GM23338 (cell line): ENCODE measurements around the gene DPYSL5. TPM values are rescaled to one million over a fixed set of nuclear protein-coding genes. Genes with fewer than 3 reads are reported as not detected.

Source experiments
- ATAC-seq: fragments of 200-7000 bp; cut with Tn5 transposase; 3 replicates; pipeline ENCODE4 v1.9.1; 2020
- DNase-seq: peaks from one replicate; pipeline ENCODE4 v3.0.0-alpha.2; 2015; ENCODE audit warnings: low spot score
- H2AFZ ChIP-seq: fragments of 200-600 bp; sonication (generic); 2 replicates; pipeline ENCODE4 v1.8.0; 2016; ENCODE audit warnings: antibody characterized with exemption, mild to moderate bottlenecking, moderate library complexity
- H3F3A ChIP-seq: fragments of 200-600 bp; sonication (generic); replicated peaks from 2 replicates; pipeline ENCODE4 v1.8.0; 2017; ENCODE audit warnings: antibody characterized with exemption, mixed run types, low read depth
- H3K27ac ChIP-seq: fragments of 200-600 bp; sonication (generic); 2 replicates; pipeline ENCODE4 v1.6.1; 2016; ENCODE audit warnings: low read depth
- H3K27me3 ChIP-seq: fragments of 200-600 bp; sonication (generic); 2 replicates; pipeline ENCODE4 v1.8.0; 2016; ENCODE audit warnings: mild to moderate bottlenecking, mixed run types, moderate library complexity; ENCODE audit not compliant: insufficient read depth
- H3K36me3 ChIP-seq: fragments of 200-600 bp; sonication (generic); 2 replicates; pipeline ENCODE4 v1.8.0; 2016; ENCODE audit warnings: mild to moderate bottlenecking; ENCODE audit not compliant: insufficient read depth
- H3K4me1 ChIP-seq: fragments of 200-600 bp; sonication (generic); 2 replicates; pipeline ENCODE4 v1.8.0; 2016; ENCODE audit warnings: mild to moderate bottlenecking, moderate library complexity; ENCODE audit not compliant: insufficient read depth
- H3K4me2 ChIP-seq: fragments of 200-600 bp; sonication (generic); 2 replicates; pipeline ENCODE4 v1.7.1; 2017; ENCODE audit warnings: mixed run types
- H3K4me3 ChIP-seq: fragments of 200-600 bp; sonication (generic); 2 replicates; pipeline ENCODE4 v1.6.1; 2016; ENCODE audit warnings: mixed run types
- H3K79me2 ChIP-seq: fragments of 200-600 bp; sonication (generic); replicated peaks from 2 replicates; pipeline ENCODE4 v1.8.0; 2017; ENCODE audit warnings: mild to moderate bottlenecking; ENCODE audit not compliant: insufficient read depth
- H3K9me2 ChIP-seq: fragments of 200-600 bp; sonication (generic); 2 replicates; pipeline ENCODE4 v1.8.0; 2017; ENCODE audit not compliant: insufficient read depth
- H4K20me1 ChIP-seq: fragments of 200-600 bp; sonication (generic); replicated peaks from 2 replicates; pipeline ENCODE4 v1.8.0; 2017; ENCODE audit warnings: mild to moderate bottlenecking; ENCODE audit not compliant: insufficient read depth
- H3K27ac Mint-ChIP-seq: 2 replicates; pipeline ENCODE4 v1.8.0; 2020; ENCODE audit warnings: inconsistent platforms, mild to moderate bottlenecking, moderate library complexity, mixed read lengths
- H3K27me3 Mint-ChIP-seq: 3 replicates; pipeline ENCODE4 v1.8.0; 2022; ENCODE audit warnings: low read depth, mild to moderate bottlenecking, moderate library complexity, mixed read lengths, inconsistent platforms; ENCODE audit not compliant: insufficient read depth, poor library complexity
- H3K36me3 Mint-ChIP-seq: 3 replicates; pipeline ENCODE4 v1.8.0; 2021; ENCODE audit warnings: low read depth, mild to moderate bottlenecking, inconsistent platforms, moderate library complexity, mixed read lengths
- H3K4me1 Mint-ChIP-seq: 3 replicates; pipeline ENCODE4 v1.8.0; 2020; ENCODE audit warnings: mild to moderate bottlenecking, inconsistent platforms, mixed read lengths
- H3K4me3 Mint-ChIP-seq: 3 replicates; pipeline ENCODE4 v1.8.0; 2021; ENCODE audit warnings: moderate library complexity, mild to moderate bottlenecking, inconsistent platforms, mixed read lengths
- H3K9me3 Mint-ChIP-seq: 3 replicates; pipeline ENCODE4 v1.8.0; 2020; ENCODE audit warnings: moderate library complexity, mild to moderate bottlenecking, inconsistent platforms, mixed read lengths
- CREB1 ChIP-seq: fragments of 250-450 bp; sonication (Bioruptor Pico); IDR thresholded peaks from 2 replicates; pipeline ENCODE4 v1.5.0; 2020; ENCODE audit warnings: low read depth, mild to moderate bottlenecking, moderate library complexity
- EZH2 ChIP-seq: fragments of 200-600 bp; sonication (generic); IDR thresholded peaks from one replicate; pipeline ENCODE4 v1.8.0; 2017; ENCODE audit warnings: antibody characterized with exemption, mild to moderate bottlenecking, low read depth; ENCODE audit not compliant: unreplicated experiment
- EZH2phosphoT487 ChIP-seq: fragments of 200-600 bp; sonication (generic); IDR thresholded peaks from one replicate; pipeline ENCODE4 v1.8.1; 2018; ENCODE audit warnings: antibody characterized with exemption; ENCODE audit not compliant: unreplicated experiment
- NANOG ChIP-seq: IDR thresholded peaks from 2 replicates; pipeline ENCODE4 v1.6.1; 2016; ENCODE audit warnings: antibody characterized with exemption, borderline replicate concordance
- POLR2AphosphoS5 ChIP-seq: IDR thresholded peaks from 2 replicates; pipeline ENCODE4 v1.6.1; 2016; ENCODE audit warnings: antibody characterized with exemption, low read depth
- STAT1 ChIP-seq: IDR thresholded peaks from one replicate; pipeline ENCODE4 v1.6.1; 2016; ENCODE audit warnings: antibody characterized with exemption; ENCODE audit not compliant: unreplicated experiment
- ZNF331 ChIP-seq: fragments of 250-450 bp; sonication (Bioruptor Pico); IDR thresholded peaks from 2 replicates; pipeline ENCODE4 v1.5.0; 2020; ENCODE audit warnings: low read depth, mild to moderate bottlenecking, moderate library complexity
- polyA plus RNA-seq: library from polyadenylated mRNA; unstranded; fragments of >200 nt; fragmentation: Nextera tagmentation; extraction: Ambion mirVana; gene quantifications from 2 replicates; pipeline ENCODE4 v1.2.1, GENCODE V29; 2016
- total RNA-seq: library from RNA; depleted of rRNA; stranded (reverse); fragments of >200 nt; shearing (Covaris generic); gene quantifications from 2 replicates; pipeline ENCODE4 v1.2.3, GENCODE V29; 2014
- TF ChIP-seq, protein P1 (sequence below): fragments of 250-450 bp; sonication (Bioruptor Pico); IDR thresholded peaks from 2 replicates; pipeline ENCODE4 v1.5.0; 2020; ENCODE audit warnings: mild to moderate bottlenecking, moderate library complexity
- TF ChIP-seq, protein P2 (sequence below), 2 experiments: fragments of 200-600 bp in 1 of 2; sonication (generic) in 1 of 2; conservative IDR thresholded peaks; 2 replicates each; pipeline versions ENCODE4 v1.5.1 to v1.6.1; 2016 to 2017; ENCODE audit warnings: antibody characterized with exemption in 2 of 2, low read depth in 2 of 2, mild to moderate bottlenecking in 2 of 2, moderate library complexity in 1 of 2

Gene DPYSL5
- total and polyA plus RNA-seq, 2 experiments from 2014 or later, result 3.1 to 8.1 TPM

DNA sequence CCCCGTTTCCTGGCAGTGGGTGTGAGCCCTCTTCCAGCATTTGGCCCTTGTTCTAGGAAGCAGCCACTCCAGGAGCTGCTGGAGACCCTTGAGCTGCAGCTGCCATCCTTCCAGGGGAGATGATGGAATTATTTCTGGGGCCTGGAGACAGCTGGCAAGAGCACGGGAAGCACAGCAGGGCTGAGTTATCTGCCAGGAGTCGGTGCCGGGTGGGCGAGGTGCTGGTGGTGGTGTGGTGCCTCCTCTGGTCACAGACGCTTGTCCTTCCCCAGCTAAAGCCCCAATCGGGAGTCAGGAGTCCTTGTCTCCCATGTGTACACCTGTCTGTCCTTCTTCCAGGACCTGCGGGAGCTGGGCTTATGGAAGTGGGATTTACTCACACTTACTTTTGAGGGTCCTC lies 36.0 kb downstream of the DPYSL5 start (continued):
- TF ChIP-seq, protein P1, sequence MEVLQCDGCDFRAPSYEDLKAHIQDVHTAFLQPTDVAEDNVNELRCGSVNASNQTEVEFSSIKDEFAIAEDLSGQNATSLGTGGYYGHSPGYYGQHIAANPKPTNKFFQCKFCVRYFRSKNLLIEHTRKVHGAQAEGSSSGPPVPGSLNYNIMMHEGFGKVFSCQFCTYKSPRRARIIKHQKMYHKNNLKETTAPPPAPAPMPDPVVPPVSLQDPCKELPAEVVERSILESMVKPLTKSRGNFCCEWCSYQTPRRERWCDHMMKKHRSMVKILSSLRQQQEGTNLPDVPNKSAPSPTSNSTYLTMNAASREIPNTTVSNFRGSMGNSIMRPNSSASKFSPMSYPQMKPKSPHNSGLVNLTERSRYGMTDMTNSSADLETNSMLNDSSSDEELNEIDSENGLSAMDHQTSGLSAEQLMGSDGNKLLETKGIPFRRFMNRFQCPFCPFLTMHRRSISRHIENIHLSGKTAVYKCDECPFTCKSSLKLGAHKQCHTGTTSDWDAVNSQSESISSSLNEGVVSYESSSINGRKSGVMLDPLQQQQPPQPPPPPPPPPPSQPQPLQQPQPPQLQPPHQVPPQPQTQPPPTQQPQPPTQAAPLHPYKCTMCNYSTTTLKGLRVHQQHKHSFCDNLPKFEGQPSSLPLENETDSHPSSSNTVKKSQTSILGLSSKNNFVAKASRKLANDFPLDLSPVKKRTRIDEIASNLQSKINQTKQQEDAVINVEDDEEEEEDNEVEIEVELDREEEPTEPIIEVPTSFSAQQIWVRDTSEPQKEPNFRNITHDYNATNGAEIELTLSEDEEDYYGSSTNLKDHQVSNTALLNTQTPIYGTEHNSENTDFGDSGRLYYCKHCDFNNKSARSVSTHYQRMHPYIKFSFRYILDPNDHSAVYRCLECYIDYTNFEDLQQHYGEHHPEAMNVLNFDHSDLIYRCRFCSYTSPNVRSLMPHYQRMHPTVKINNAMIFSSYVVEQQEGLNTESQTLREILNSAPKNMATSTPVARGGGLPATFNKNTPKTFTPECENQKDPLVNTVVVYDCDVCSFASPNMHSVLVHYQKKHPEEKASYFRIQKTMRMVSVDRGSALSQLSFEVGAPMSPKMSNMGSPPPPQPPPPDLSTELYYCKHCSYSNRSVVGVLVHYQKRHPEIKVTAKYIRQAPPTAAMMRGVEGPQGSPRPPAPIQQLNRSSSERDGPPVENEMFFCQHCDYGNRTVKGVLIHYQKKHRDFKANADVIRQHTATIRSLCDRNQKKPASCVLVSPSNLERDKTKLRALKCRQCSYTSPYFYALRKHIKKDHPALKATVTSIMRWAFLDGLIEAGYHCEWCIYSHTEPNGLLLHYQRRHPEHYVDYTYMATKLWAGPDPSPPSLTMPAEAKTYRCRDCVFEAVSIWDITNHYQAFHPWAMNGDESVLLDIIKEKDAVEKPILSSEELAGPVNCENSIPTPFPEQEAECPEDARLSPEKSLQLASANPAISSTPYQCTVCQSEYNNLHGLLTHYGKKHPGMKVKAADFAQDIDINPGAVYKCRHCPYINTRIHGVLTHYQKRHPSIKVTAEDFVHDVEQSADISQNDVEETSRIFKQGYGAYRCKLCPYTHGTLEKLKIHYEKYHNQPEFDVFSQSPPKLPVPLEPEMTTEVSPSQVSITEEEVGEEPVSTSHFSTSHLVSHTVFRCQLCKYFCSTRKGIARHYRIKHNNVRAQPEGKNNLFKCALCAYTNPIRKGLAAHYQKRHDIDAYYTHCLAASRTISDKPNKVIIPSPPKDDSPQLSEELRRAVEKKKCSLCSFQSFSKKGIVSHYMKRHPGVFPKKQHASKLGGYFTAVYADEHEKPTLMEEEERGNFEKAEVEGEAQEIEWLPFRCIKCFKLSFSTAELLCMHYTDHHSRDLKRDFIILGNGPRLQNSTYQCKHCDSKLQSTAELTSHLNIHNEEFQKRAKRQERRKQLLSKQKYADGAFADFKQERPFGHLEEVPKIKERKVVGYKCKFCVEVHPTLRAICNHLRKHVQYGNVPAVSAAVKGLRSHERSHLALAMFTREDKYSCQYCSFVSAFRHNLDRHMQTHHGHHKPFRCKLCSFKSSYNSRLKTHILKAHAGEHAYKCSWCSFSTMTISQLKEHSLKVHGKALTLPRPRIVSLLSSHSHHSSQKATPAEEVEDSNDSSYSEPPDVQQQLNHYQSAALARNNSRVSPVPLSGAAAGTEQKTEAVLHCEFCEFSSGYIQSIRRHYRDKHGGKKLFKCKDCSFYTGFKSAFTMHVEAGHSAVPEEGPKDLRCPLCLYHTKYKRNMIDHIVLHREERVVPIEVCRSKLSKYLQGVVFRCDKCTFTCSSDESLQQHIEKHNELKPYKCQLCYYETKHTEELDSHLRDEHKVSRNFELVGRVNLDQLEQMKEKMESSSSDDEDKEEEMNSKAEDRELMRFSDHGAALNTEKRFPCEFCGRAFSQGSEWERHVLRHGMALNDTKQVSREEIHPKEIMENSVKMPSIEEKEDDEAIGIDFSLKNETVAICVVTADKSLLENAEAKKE (CRISPR knock-in tag), result no peak
- TF ChIP-seq EZH2phosphoT487 (no peak), NANOG (no peak), POLR2AphosphoS5 (no peak)

DNA sequence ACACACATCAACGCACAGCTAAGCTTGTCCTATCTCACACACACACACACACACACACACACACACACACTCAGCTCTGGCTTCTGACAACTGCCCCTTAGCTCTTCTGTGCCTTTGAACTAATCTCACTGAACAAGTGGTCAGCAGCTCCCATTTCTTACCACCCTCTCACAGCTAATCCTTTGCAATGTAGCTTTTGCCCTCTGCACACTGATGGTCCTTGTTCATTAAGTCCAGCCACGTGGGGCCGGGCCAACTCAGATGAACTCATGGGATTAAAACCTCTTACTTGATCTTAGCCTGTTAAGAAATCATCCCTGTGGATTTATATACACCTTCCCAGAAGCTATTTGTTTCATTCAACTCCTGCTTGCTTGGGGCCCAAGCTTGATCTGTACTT lies 36.6 kb downstream of the DPYSL5 start:
- no peaks in the 10 kb centered on the region for H3K27me3 ChIP-seq
- no peaks in the 10 kb centered on the region for H3K9me2 ChIP-seq
- no peaks in the 10 kb centered on the region for H3K36me3 ChIP-seq
- no peak overlapping the region for H2AFZ ChIP-seq
- Mint-ChIP-seq H3K4me1 (peaks cover 11% of the 10 kb centered on the region), H3K9me3 (no peaks in the 10 kb centered on the region), H3K36me3 (no peaks in the 10 kb centered on the region), H3K27ac (no peak overlapping the region), H3K4me3 (no peak overlapping the region), H3K27me3 (peaks cover 12% of the 10 kb centered on the region)
- peaks cover 5% of the 10 kb centered on the region; the same call in 1 of the 2 replicates for H4K20me1 ChIP-seq
- no peak overlapping the region for H3K27ac ChIP-seq
- no peak overlapping the region for H3K4me2 ChIP-seq
- no peaks in the 10 kb centered on the region for H3F3A ChIP-seq
- H3K4me3 ChIP-seq, result no peak overlapping the region
- no peak for ATAC-seq
- H3K79me2 ChIP-seq, result no peaks in the 10 kb centered on the region
- peaks cover 7% of the 10 kb centered on the region; the same call in 1 of the 2 replicates for H3K4me1 ChIP-seq
- DNase-seq, result no peak
- TF ChIP-seq, protein P2, sequence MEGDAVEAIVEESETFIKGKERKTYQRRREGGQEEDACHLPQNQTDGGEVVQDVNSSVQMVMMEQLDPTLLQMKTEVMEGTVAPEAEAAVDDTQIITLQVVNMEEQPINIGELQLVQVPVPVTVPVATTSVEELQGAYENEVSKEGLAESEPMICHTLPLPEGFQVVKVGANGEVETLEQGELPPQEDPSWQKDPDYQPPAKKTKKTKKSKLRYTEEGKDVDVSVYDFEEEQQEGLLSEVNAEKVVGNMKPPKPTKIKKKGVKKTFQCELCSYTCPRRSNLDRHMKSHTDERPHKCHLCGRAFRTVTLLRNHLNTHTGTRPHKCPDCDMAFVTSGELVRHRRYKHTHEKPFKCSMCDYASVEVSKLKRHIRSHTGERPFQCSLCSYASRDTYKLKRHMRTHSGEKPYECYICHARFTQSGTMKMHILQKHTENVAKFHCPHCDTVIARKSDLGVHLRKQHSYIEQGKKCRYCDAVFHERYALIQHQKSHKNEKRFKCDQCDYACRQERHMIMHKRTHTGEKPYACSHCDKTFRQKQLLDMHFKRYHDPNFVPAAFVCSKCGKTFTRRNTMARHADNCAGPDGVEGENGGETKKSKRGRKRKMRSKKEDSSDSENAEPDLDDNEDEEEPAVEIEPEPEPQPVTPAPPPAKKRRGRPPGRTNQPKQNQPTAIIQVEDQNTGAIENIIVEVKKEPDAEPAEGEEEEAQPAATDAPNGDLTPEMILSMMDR (conservative IDR thresholded peaks at IDR 0.05; ENCODE audit: low read depth in 2 of 2), result no peak
- no peak for TF ChIP-seq ZNF331 (CRISPR knock-in tag)
- TF ChIP-seq STAT1, result no peak
- no peak for TF ChIP-seq EZH2
- TF ChIP-seq CREB1 (CRISPR knock-in tag), result no peak
- TF ChIP-seq EZH2phosphoT487, result no peak
- TF ChIP-seq, protein P1 (CRISPR knock-in tag), result no peak
